H9 (cell line): Measurements from ENCODE around the gene NSG1. TPM values are rescaled to one million over a fixed set of nuclear protein-coding genes. Genes with fewer than 3 reads are reported as not detected.

Experiments used
- DNase-seq: peaks from one replicate; pipeline ENCODE4 v3.0.0-alpha.2; 2017
- H2AFZ ChIP-seq: one replicate; pipeline ENCODE4 v1.6.1; 2013; ENCODE audit warnings: mild to moderate bottlenecking, low read length, control low read depth, moderate library complexity
- H2AK5ac ChIP-seq: 2 replicates; pipeline ENCODE4 v1.6.1; 2013; ENCODE audit warnings: low read length, control low read depth, mixed read lengths; ENCODE audit not compliant: insufficient read length
- H2BK120ac ChIP-seq: one replicate; pipeline ENCODE4 v1.6.1; 2013; ENCODE audit warnings: low read depth, mild to moderate bottlenecking, low read length, control low read depth, inconsistent platforms; ENCODE audit not compliant: poor library complexity, severe bottlenecking
- H2BK12ac ChIP-seq: 2 replicates; pipeline ENCODE4 v1.6.1; 2013; ENCODE audit warnings: low read length, control low read depth, mixed read lengths, low read depth; ENCODE audit not compliant: insufficient read length
- H2BK15ac ChIP-seq: 2 replicates; pipeline ENCODE4 v1.6.1; 2013; ENCODE audit warnings: low read depth, low read length, control low read depth
- H2BK20ac ChIP-seq: one replicate; pipeline ENCODE4 v1.6.1; 2013; ENCODE audit warnings: low read depth, mild to moderate bottlenecking, low read length, control low read depth, inconsistent platforms; ENCODE audit not compliant: poor library complexity, severe bottlenecking
- H2BK5ac ChIP-seq: 2 replicates; pipeline ENCODE4 v1.6.1; 2013; ENCODE audit warnings: low read length, control low read depth, mixed read lengths; ENCODE audit not compliant: insufficient read length
- H3K14ac ChIP-seq: 2 replicates; pipeline ENCODE4 v1.6.1; 2013; ENCODE audit warnings: low read length, control low read depth; ENCODE audit not compliant: insufficient read depth
- H3K18ac ChIP-seq: 2 replicates; pipeline ENCODE4 v1.6.1; 2013; ENCODE audit warnings: low read depth, mild to moderate bottlenecking, mixed read lengths, low read length, control low read depth; ENCODE audit not compliant: insufficient read length
- H3K23ac ChIP-seq: 2 replicates; pipeline ENCODE4 v1.6.1; 2013; ENCODE audit warnings: low read length, control low read depth, mixed read lengths, low read depth; ENCODE audit not compliant: insufficient read length
- H3K23me2 ChIP-seq: 2 replicates; pipeline ENCODE4 v1.6.1; 2013; ENCODE audit warnings: low read depth, mild to moderate bottlenecking, mixed read lengths, low read length, control low read depth; ENCODE audit not compliant: insufficient read length, poor library complexity, severe bottlenecking
- H3K27ac ChIP-seq: 2 replicates; pipeline ENCODE4 v1.5.1; 2013; ENCODE audit warnings: low read length, control low read depth, mixed read lengths, low read depth; ENCODE audit not compliant: insufficient read length
- H3K27me3 ChIP-seq: 2 replicates; pipeline ENCODE4 v1.6.1; 2013; ENCODE audit warnings: low read length, control low read depth, inconsistent platforms; ENCODE audit not compliant: insufficient read depth
- H3K4ac ChIP-seq: 2 replicates; pipeline ENCODE4 v1.6.1; 2013; ENCODE audit warnings: low read depth, mild to moderate bottlenecking, control low read depth, inconsistent platforms, low read length, moderate library complexity
- H3K4me1 ChIP-seq: 2 replicates; pipeline ENCODE4 v1.6.1; 2013; ENCODE audit warnings: low read length, control low read depth, inconsistent platforms; ENCODE audit not compliant: insufficient read depth
- H3K4me2 ChIP-seq: 2 replicates; pipeline ENCODE4 v1.6.1; 2013; ENCODE audit warnings: low read length, control low read depth, mixed read lengths; ENCODE audit not compliant: insufficient read length, insufficient read depth
- H3K56ac ChIP-seq: 2 replicates; pipeline ENCODE4 v1.6.1; 2013; ENCODE audit warnings: low read depth, mild to moderate bottlenecking, mixed read lengths, low read length, control low read depth; ENCODE audit not compliant: insufficient read length
- H3K79me1 ChIP-seq: 2 replicates; pipeline ENCODE4 v1.6.1; 2013; ENCODE audit warnings: low read depth, mild to moderate bottlenecking, moderate library complexity, low read length, control low read depth, inconsistent platforms; ENCODE audit not compliant: insufficient read depth, poor library complexity, severe bottlenecking
- H3K79me2 ChIP-seq: 2 replicates; pipeline ENCODE4 v1.6.1; 2013; ENCODE audit warnings: low read length, control low read depth, inconsistent platforms; ENCODE audit not compliant: insufficient read depth
- H3K9ac ChIP-seq: 2 replicates; pipeline ENCODE4 v1.6.1; 2013; ENCODE audit warnings: low read length, control low read depth, mixed read lengths; ENCODE audit not compliant: insufficient read length; ENCODE audit errors: extremely low read depth
- H3K9me3 ChIP-seq: one replicate; pipeline ENCODE4 v1.6.1; 2013; ENCODE audit warnings: low read depth, low read length, inconsistent platforms; ENCODE audit not compliant: control insufficient read depth
- H3T11ph ChIP-seq: one replicate; pipeline ENCODE4 v1.6.1; 2013; ENCODE audit warnings: mild to moderate bottlenecking, low read length, control low read depth, inconsistent platforms
- H4K20me1 ChIP-seq: one replicate; pipeline ENCODE4 v1.6.1; 2013; ENCODE audit not compliant: control insufficient read depth, insufficient read length, insufficient read depth
- H4K5ac ChIP-seq: 2 replicates; pipeline ENCODE4 v1.6.1; 2013; ENCODE audit warnings: low read depth, mild to moderate bottlenecking, mixed read lengths, low read length, control low read depth; ENCODE audit not compliant: insufficient read length
- H4K8ac ChIP-seq: replicated peaks from 2 replicates; pipeline ENCODE4 v1.6.1; 2013; ENCODE audit warnings: low read length, control low read depth, mixed read lengths, low read depth; ENCODE audit not compliant: insufficient read length
- H4K91ac ChIP-seq: 2 replicates; pipeline ENCODE4 v1.6.1; 2013; ENCODE audit warnings: low read depth, mild to moderate bottlenecking, moderate library complexity, mixed read lengths, low read length, control low read depth; ENCODE audit not compliant: insufficient read length
- H3K27ac Mint-ChIP-seq, 3 experiments: 2 replicates in 2 of 3; 3 replicates in 1 of 3; pipeline ENCODE4 v1.8.0; 2020 to 2021; ENCODE audit warnings: mixed read lengths in 3 of 3, mild to moderate bottlenecking in 1 of 3, moderate library complexity in 1 of 3
- H3K27me3 Mint-ChIP-seq: 2 replicates; pipeline ENCODE4 v1.8.0; 2021; ENCODE audit warnings: low read depth, mild to moderate bottlenecking, moderate library complexity, mixed read lengths
- H3K36me3 Mint-ChIP-seq, 3 experiments: 2 replicates in 2 of 3; 3 replicates in 1 of 3; pipeline ENCODE4 v1.8.0; 2020 to 2021; ENCODE audit warnings: low read depth in 3 of 3, mixed read lengths in 3 of 3; ENCODE audit not compliant: insufficient read depth in 1 of 3
- H3K4me1 Mint-ChIP-seq, 2 experiments: 2 replicates each; pipeline ENCODE4 v1.8.0; 2020; ENCODE audit warnings: mixed read lengths in 2 of 2
- H3K4me3 Mint-ChIP-seq, 2 experiments: 2 replicates in 1 of 2; 3 replicates in 1 of 2; pipeline ENCODE4 v1.8.0; 2020 to 2021; ENCODE audit warnings: mild to moderate bottlenecking in 2 of 2, mixed read lengths in 2 of 2, moderate library complexity in 1 of 2
- H3K9me3 Mint-ChIP-seq, 2 experiments: 2 replicates in 1 of 2; 3 replicates in 1 of 2; pipeline ENCODE4 v1.8.0; 2020; ENCODE audit warnings: mild to moderate bottlenecking in 2 of 2, mixed read lengths in 2 of 2, moderate library complexity in 1 of 2
- CTCF ChIP-seq: fragments of 200-600 bp; sonication (generic); conservative IDR thresholded peaks from 3 replicates; pipeline ENCODE4 v1.8.0; 2021; ENCODE audit warnings: antibody characterized with exemption, mild to moderate bottlenecking
- whole genome bisulfite sequencing: extraction: QIAGEN DNeasy Blood & Tissue Kit; methylation state at CpG from one replicate; pipeline ENCODE4 v1.1.7; 2013; ENCODE audit warnings: missing lambda C conversion rate, low lambda C conversion rate, mixed read lengths; ENCODE audit not compliant: insufficient read length; ENCODE audit errors: extremely low coverage; 5-methylcytosine and 5-hydroxymethylcytosine counted together
- total RNA-seq: library from RNA; stranded (reverse); gene quantifications from 2 replicates; pipeline ENCODE4 v1.2.1, GENCODE V29; 2021

NSG1 gene
- total RNA-seq, 1 experiment from 2014 or later, result 9.3 TPM

GRCh38 chr4:4391866-4392265 is 5.0 kb downstream of the NSG1 start:
- no peak overlapping the region for H2AFZ ChIP-seq
- H3K4me1 ChIP-seq, result peaks cover 2% of the 10 kb centered on the region; the same call in 1 of the 2 replicates
- no peaks in the 10 kb centered on the region for H3K9me3 Mint-ChIP-seq
- H3K9ac ChIP-seq, result no peak overlapping the region
- no peak for TF ChIP-seq CTCF
- H3K27me3 Mint-ChIP-seq, result peaks cover 74% of the 10 kb centered on the region
- no peaks in the 10 kb centered on the region; the same call in 1 of the 2 replicates for H3K27me3 ChIP-seq
- H4K8ac ChIP-seq, result no peak overlapping the region
- H2BK5ac ChIP-seq, result no peak overlapping the region
- H3K4me3 Mint-ChIP-seq, result no peak overlapping the region
- no peak overlapping the region for H3K56ac ChIP-seq
- peaks cover 0 to 9% (median 8%) of the 10 kb centered on the region in 3 experiments; a peak in 5 of 7 replicates for H3K36me3 Mint-ChIP-seq
- H3K14ac ChIP-seq, result no peak overlapping the region
- H2AK5ac ChIP-seq, result no peak overlapping the region
- no peak overlapping the region for H2BK120ac ChIP-seq
- H3K79me2 ChIP-seq, result no peaks in the 10 kb centered on the region
- no peaks in the 10 kb centered on the region for H3K9me3 ChIP-seq
- H3K79me1 ChIP-seq, result no peaks in the 10 kb centered on the region
- H3K4me1 Mint-ChIP-seq, result peaks cover 11 to 18% of the 10 kb centered on the region in 2 experiments
- H3T11ph ChIP-seq, result no peak overlapping the region
- DNase-seq, result no peak
- no peaks in the 10 kb centered on the region for H4K20me1 ChIP-seq
- H3K27ac Mint-ChIP-seq, result no peak overlapping the region
- H4K91ac ChIP-seq, result no peak overlapping the region
- no CpG with 5 or more reads among the region's 4 CpGs for WGBS
- no peak overlapping the region for H3K4me2 ChIP-seq
- no peak overlapping the region for H3K4ac ChIP-seq
- no peak overlapping the region for H3K23ac ChIP-seq
- H3K27ac ChIP-seq, result no peak overlapping the region
- H3K18ac ChIP-seq, result no peak overlapping the region
- no peak overlapping the region for H2BK12ac ChIP-seq
- H3K23me2 ChIP-seq, result peaks cover 5% of the 10 kb centered on the region
- no peak overlapping the region for H2BK20ac ChIP-seq
- H2BK15ac ChIP-seq, result no peak overlapping the region
- H4K5ac ChIP-seq, result no peak overlapping the region
